HepG2 (cell line): ENCODE measurements around the gene GP1BA. TPM values are rescaled to one million over a fixed set of nuclear protein-coding genes. Genes with fewer than 3 reads are reported as not detected.
A peak's percentile ranks its signal among the peaks of the same experiment; 100 is the strongest.

Experiments used
- ATAC-seq: fragments of 200-7000 bp; cut with Tn5 transposase; 3 replicates; pipeline ENCODE4 v1.9.1; 2020; ENCODE audit warnings: mild to moderate bottlenecking, moderate library complexity
- BruUV-seq: library from RNA; stranded (reverse); fragments of 400-500 nt; replicated peaks from 2 replicates; lab custom pipeline; 2021; lab: Mats Ljungman, UMichigan
- CTCF ChIA-PET: fragments of 300-600 bp; formaldehyde crosslinking; extraction: SDS; loops from one replicate; lab custom pipeline; 2021; ENCODE audit warnings: low total read pairs, inconsistent platforms, low intra/inter-chr PET ratio; lab: Yijun Ruan, JAX
- POLR2A ChIA-PET: fragments of 350-600 bp; sonication (Branson Sonifier 250); formaldehyde crosslinking; loops from one replicate; lab custom pipeline; 2020; ENCODE audit warnings: antibody characterized with exemption, inconsistent platforms; lab: Yijun Ruan, JAX
- DNase-seq: peaks from one replicate; pipeline ENCODE4 v3.0.0-alpha.2; 2015; ENCODE audit warnings: low spot score
- FAIRE-seq: peaks from 3 replicates; lab custom pipeline; 2011; peaks lifted over from hg19 to GRCh38; lab: Jason Lieb, UNC
- H2AFZ ChIP-seq: one replicate; pipeline ENCODE4 v1.6.1; 2011; ENCODE audit warnings: low read length, inconsistent platforms
- H3K27ac ChIP-seq: fragments of 300-600 bp; 3 replicates; pipeline ENCODE4 v1.8.0; 2011; ENCODE audit warnings: mixed run types, mild to moderate bottlenecking, mixed read lengths, low read length, inconsistent platforms; ENCODE audit not compliant: insufficient read depth; ENCODE audit errors: extremely low read length
- H3K27me3 ChIP-seq, 2 experiments: fragments of 200-600 bp in 1 of 2; 2 replicates in 1 of 2; 3 replicates in 1 of 2; pipeline versions ENCODE4 v1.6.0 to v1.8.0; 2011; ENCODE audit warnings: low read length in 2 of 2, mild to moderate bottlenecking in 2 of 2, moderate library complexity in 2 of 2, inconsistent platforms in 1 of 2; ENCODE audit not compliant: insufficient read depth in 2 of 2, control insufficient read depth in 1 of 2
- H3K36me3 ChIP-seq, 2 experiments: fragments of 200-600 bp in 1 of 2; replicated peaks in 1 of 2; 2 replicates in 1 of 2; 3 replicates in 1 of 2; pipeline versions ENCODE4 v1.5.1 to v1.8.0; 2011; ENCODE audit warnings: low read length in 2 of 2, inconsistent platforms in 1 of 2; ENCODE audit not compliant: insufficient read depth in 2 of 2, control insufficient read depth in 1 of 2
- H3K4me1 ChIP-seq: 2 replicates; pipeline ENCODE4 v1.5.1; 2012; ENCODE audit warnings: low read length, inconsistent platforms; ENCODE audit not compliant: insufficient read depth
- H3K4me2 ChIP-seq: 2 replicates; pipeline ENCODE4 v1.6.0; 2011; ENCODE audit warnings: low read depth, low read length, inconsistent platforms
- H3K4me3 ChIP-seq, 3 experiments: fragments of 200-600 bp in 1 of 3; sonication (generic), shearing (Covaris generic) in 1 of 3; replicated peaks in 1 of 3; 2 replicates each; pipeline ENCODE4 v1.5.1; 2011 to 2016; ENCODE audit warnings: low read length in 3 of 3, inconsistent platforms in 2 of 3, low read depth in 2 of 3, mild to moderate bottlenecking in 2 of 3, control low read depth in 1 of 3, mixed read lengths in 1 of 3; ENCODE audit not compliant: insufficient read depth in 1 of 3
- H3K79me2 ChIP-seq: one replicate; pipeline ENCODE4 v1.6.1; 2011; ENCODE audit warnings: low read length, inconsistent platforms; ENCODE audit not compliant: insufficient read depth
- H3K9ac ChIP-seq: 2 replicates; pipeline ENCODE4 v1.6.0; 2011; ENCODE audit warnings: mild to moderate bottlenecking, low read depth, low read length, inconsistent platforms; ENCODE audit not compliant: insufficient read depth
- H3K9me3 ChIP-seq: 2 replicates; pipeline ENCODE4 v1.5.1; 2012; ENCODE audit warnings: mild to moderate bottlenecking, low read length
- H4K20me1 ChIP-seq: 2 replicates; pipeline ENCODE4 v1.6.0; 2011; ENCODE audit warnings: inconsistent platforms, mild to moderate bottlenecking, low read length, moderate library complexity; ENCODE audit not compliant: insufficient read depth
- ATF2 ChIP-seq: sonication (generic); formaldehyde crosslinking; IDR thresholded peaks from 2 replicates; pipeline ENCODE4 v1.4.0; 2020; ENCODE audit warnings: missing genetic modification reagents
- BORCS8-MEF2B ChIP-seq: sonication (generic); formaldehyde crosslinking; IDR thresholded peaks from 2 replicates; pipeline ENCODE4 v1.8.0; 2022; ENCODE audit warnings: mild to moderate bottlenecking, missing genetic modification reagents
- MAFG ChIP-seq: sonication (generic); formaldehyde crosslinking; IDR thresholded peaks from 2 replicates; pipeline ENCODE4 v1.5.1; 2020; ENCODE audit warnings: mild to moderate bottlenecking, missing genetic modification reagents
- MYC ChIP-seq: sonication (generic); formaldehyde crosslinking; IDR thresholded peaks from 2 replicates; pipeline ENCODE4 v1.9.0; 2021; ENCODE audit warnings: missing genetic modification reagents, borderline replicate concordance
- NFE2L2 ChIP-seq: fragments of 150-350 bp; IDR thresholded peaks from 2 replicates; pipeline ENCODE4 v1.6.1; 2014; ENCODE audit warnings: low read length
- SATB2 ChIP-seq: sonication (generic); formaldehyde crosslinking; IDR thresholded peaks from 2 replicates; pipeline ENCODE4 v1.5.0; 2020; ENCODE audit warnings: missing genetic modification reagents
- SMC3 ChIP-seq: IDR thresholded peaks from 2 replicates; pipeline ENCODE4 v1.6.1; 2011; ENCODE audit warnings: low read length, improper control_type of control experiment
- SNAPC2 ChIP-seq: sonication (generic); formaldehyde crosslinking; IDR thresholded peaks from 2 replicates; pipeline ENCODE4 v1.8.1; 2022; ENCODE audit warnings: mild to moderate bottlenecking, missing genetic modification reagents
- TFE3 ChIP-seq: IDR thresholded peaks from 2 replicates; pipeline ENCODE4 v1.6.1; 2016
- UBTF ChIP-seq: sonication (generic); formaldehyde crosslinking; IDR thresholded peaks from 2 replicates; pipeline ENCODE4 v1.4.0; 2020; ENCODE audit warnings: mild to moderate bottlenecking, missing genetic modification reagents
- ZBTB26 ChIP-seq: IDR thresholded peaks from 2 replicates; pipeline ENCODE4 v1.6.1; 2016; ENCODE audit warnings: missing compliant biosample characterization, missing genetic modification reagents, borderline replicate concordance
- ZNF30 ChIP-seq: sonication (generic); formaldehyde crosslinking; IDR thresholded peaks from 2 replicates; pipeline ENCODE4 v1.5.0; 2020; ENCODE audit warnings: mild to moderate bottlenecking, missing genetic modification reagents
- ZNF530 ChIP-seq: sonication (generic); formaldehyde crosslinking; IDR thresholded peaks from 2 replicates; pipeline ENCODE4 v1.5.0; 2020; ENCODE audit warnings: low read depth, mild to moderate bottlenecking, missing genetic modification reagents
- ZNF710 ChIP-seq: sonication (generic); formaldehyde crosslinking; IDR thresholded peaks from 2 replicates; pipeline ENCODE4 v1.5.0; 2020; ENCODE audit warnings: mild to moderate bottlenecking, missing genetic modification reagents, borderline replicate concordance
- ZNF878 ChIP-seq: sonication (generic); formaldehyde crosslinking; IDR thresholded peaks from 2 replicates; pipeline ENCODE4 v1.8.1; 2023; ENCODE audit warnings: mild to moderate bottlenecking, missing genetic modification reagents, moderate library complexity
- WGBS: methylation state at CpG from one replicate; pipeline ENCODE4 v1.1.6; 2017; ENCODE audit warnings: low lambda C conversion rate; 5-methylcytosine and 5-hydroxymethylcytosine counted together
- in situ Hi-C: cut with HindIII; loops from 2 replicates; pipeline ENCODE4 v1.10.0; 2017; ENCODE audit warnings: low pct_unique_long_range_greater_than_20kb; ENCODE audit not compliant: extremely low pct_ligation_motif_present
- intact Hi-C: fragments of 100-400 bp; cut with micrococcal nuclease; formaldehyde crosslinking; loops from one replicate; pipeline ENCODE4 v1.10.0; 2022; ENCODE audit not compliant: unreplicated experiment
- polyA plus RNA-seq, 8 experiments: library from polyadenylated mRNA; depleted of rRNA in 3 of 8; stranded (reverse) in 7 of 8; unstranded in 1 of 8; fragments of >200 nt; fragmentation: Illumina TruSeq in 4 of 8; extraction: Trizol in 4 of 8; gene quantifications; 2 replicates each; pipeline versions ENCODE4 v1.2.1 to v1.2.3, GENCODE V29; 2011 to 2016; ENCODE audit warnings: low read depth in 4 of 8, missing spikeins in 1 of 8, mixed read lengths in 1 of 8; ENCODE audit not compliant: insufficient read depth in 1 of 8
- total RNA-seq, 5 experiments: library from RNA; depleted of rRNA; stranded (reverse); fragments of >200 nt; fragmentation: Illumina TruSeq; extraction: Trizol; gene quantifications; 2 replicates each; pipeline ENCODE4 v1.2.3, GENCODE V29; 2016; ENCODE audit warnings: low read depth in 1 of 5

Gene GP1BA
- total and polyA plus RNA-seq, 2 of the 13 experiments (the other 11 are each of a cell fraction or from before 2014, with no cell fraction given) = not detected

- Histone ChIP-seq H2AFZ (no peak within 1 kb of the TSS), H3K27me3 (no peaks in the 10 kb centered on the region; a peak in 1 of 5 replicates), H3K9ac (peak within 1 kb of the TSS; percentile 95), H3K4me3 (peak within 1 kb of the TSS; percentile 91 to 97 (median 93)), H3K36me3 (peaks cover 8 to 32% of the 10 kb centered on the region in 2 experiments), H4K20me1 (peaks cover 7% of the 10 kb centered on the region; the same call in 1 of the 2 replicates), H3K9me3 (no peaks in the 10 kb centered on the region), H3K79me2 (peaks cover 45% of the 10 kb centered on the region), H3K27ac (peak within 1 kb of the TSS; percentile 96), H3K4me1 (peaks cover 30% of the 10 kb centered on the region), H3K4me2 (peak within 1 kb of the TSS; percentile 98)
- ATAC-seq (peak; percentile 79), DNase-seq (peak; percentile 100), FAIRE-seq (peak; percentile 98)
- intact Hi-C loops = no loop called here
- ChIA-PET POLR2A (interaction anchor here (0.8 to 3.9 kb wide), 29 partner anchors 9 to 403 kb away, joined by 3 to 201 read pairs (median 5); partner anchors contain the start of genes ARRB2, CAMTA2, ENO3 and GLTPD2), CTCF (no interaction called here)
- WGBS = 1% methylated on average over 43 of the region's 72 CpGs
- BruUV-seq = no TSS peak
- in situ Hi-C loops = no loop called here
- TF ChIP-seq ZNF878 (CRISPR knock-in tag) = no peak
- TF ChIP-seq MAFG (CRISPR knock-in tag) = no peak
- no peak for TF ChIP-seq ZNF530 (CRISPR knock-in tag)
- TF ChIP-seq SATB2 = no peak
- no peak for TF ChIP-seq TFE3 (CRISPR knock-in tag)
- TF ChIP-seq ZNF30 (CRISPR knock-in tag) = no peak
- no peak for TF ChIP-seq ZNF710 (CRISPR knock-in tag)
- TF ChIP-seq NFE2L2 = no peak
- no peak for TF ChIP-seq ATF2
- no peak; the same call in 1 of the 2 replicates for TF ChIP-seq UBTF (CRISPR knock-in tag)
- no peak for TF ChIP-seq BORCS8-MEF2B (CRISPR knock-in tag)
- no peak for TF ChIP-seq SMC3
- TF ChIP-seq ZBTB26 (CRISPR knock-in tag) = no peak
- no peak for TF ChIP-seq SNAPC2
- peak; percentile 68 for TF ChIP-seq MYC (CRISPR knock-in tag)
These were observed 7.9 kb downstream of the GP1BA start, which contains the start of the genes RNF167 and SLC25A11 for GRCh38 chr17:4939796-4940554. Gene RNF167, plus strand, starts transcription at chr17:4940268. Its CDS starts 642 bp downstream, at chr17:4940910. Gene SLC25A11, minus strand, starts transcription at chr17:4940046. Its CDS starts 136 bp downstream, at chr17:4939910.
